OCI-LY1 (cell line): ENCODE results near the gene SLC28A3.

Experiments used
- H2AFZ ChIP-seq: fragments of 200-600 bp; sonication (generic), shearing (Covaris generic); 2 replicates; pipeline ENCODE4 v1.6.0; 2014; ENCODE audit warnings: antibody characterized with exemption, mild to moderate bottlenecking, low read length
- H3F3A ChIP-seq: fragments of 200-600 bp; sonication (generic), shearing (Covaris generic); 2 replicates; pipeline ENCODE4 v1.6.0; 2014; ENCODE audit warnings: mild to moderate bottlenecking, antibody characterized with exemption, low read length, moderate library complexity; ENCODE audit not compliant: insufficient read depth
- H3K27ac ChIP-seq: fragments of 200-600 bp; sonication (generic); 2 replicates; pipeline ENCODE4 v1.5.1; 2014; ENCODE audit warnings: low read length, mixed run types, mild to moderate bottlenecking, low read depth; ENCODE audit not compliant: poor library complexity, severe bottlenecking
- H3K27me3 ChIP-seq: fragments of 200-600 bp; sonication (generic); 2 replicates; pipeline ENCODE4 v1.6.0; 2014; ENCODE audit warnings: antibody characterized with exemption, mild to moderate bottlenecking, low read length, moderate library complexity; ENCODE audit not compliant: insufficient read depth
- H3K36me3 ChIP-seq: fragments of 200-600 bp; sonication (generic); 2 replicates; pipeline ENCODE4 v1.6.1; 2014; ENCODE audit warnings: mild to moderate bottlenecking, antibody characterized with exemption, low read length, moderate library complexity, mixed read lengths; ENCODE audit not compliant: insufficient read depth
- H3K4me1 ChIP-seq: fragments of 200-600 bp; sonication (generic); 2 replicates; pipeline ENCODE4 v1.5.1; 2014; ENCODE audit warnings: mild to moderate bottlenecking, low read length, moderate library complexity; ENCODE audit not compliant: insufficient read depth, severe bottlenecking
- H3K4me2 ChIP-seq: fragments of 200-600 bp; sonication (generic), shearing (Covaris generic); 2 replicates; pipeline ENCODE4 v1.6.1; 2014; ENCODE audit warnings: low read length
- H3K4me3 ChIP-seq: fragments of 200-600 bp; sonication (generic); 2 replicates; pipeline ENCODE4 v1.5.1; 2014; ENCODE audit warnings: low read length, low read depth, mild to moderate bottlenecking, mixed read lengths; ENCODE audit not compliant: poor library complexity, severe bottlenecking
- H3K79me2 ChIP-seq: fragments of 200-600 bp; shearing (Covaris generic); 2 replicates; pipeline ENCODE4 v1.6.1; 2016; ENCODE audit warnings: mixed run types, low read length, mixed read lengths; ENCODE audit not compliant: insufficient read depth
- H3K9ac ChIP-seq: fragments of 200-600 bp; sonication (generic), shearing (Covaris generic); 2 replicates; pipeline ENCODE4 v1.6.1; 2014; ENCODE audit warnings: mild to moderate bottlenecking, low read length, mixed read lengths
- H3K9me2 ChIP-seq: fragments of 200-600 bp; sonication (generic), shearing (Covaris generic); 2 replicates; pipeline ENCODE4 v1.6.1; 2014; ENCODE audit warnings: low read depth, mild to moderate bottlenecking, low read length, mixed read lengths
- H3K9me3 ChIP-seq: fragments of 200-600 bp; shearing (Covaris generic); 2 replicates; pipeline ENCODE4 v1.6.1; 2014; ENCODE audit warnings: low read length, mixed read lengths
- H4K20me1 ChIP-seq: fragments of 200-600 bp; sonication (generic), shearing (Covaris generic); 2 replicates; pipeline ENCODE4 v1.6.0; 2016; ENCODE audit warnings: mild to moderate bottlenecking, low read length; ENCODE audit not compliant: insufficient read depth
- CTCF ChIP-seq: fragments of 200-600 bp; sonication (generic), shearing (Covaris generic); IDR thresholded peaks from 2 replicates; pipeline ENCODE4 v1.5.1; 2017; ENCODE audit warnings: mild to moderate bottlenecking, antibody characterized with exemption, low read length, moderate library complexity, mixed read lengths
- EZH2 ChIP-seq: fragments of 200-600 bp; sonication (generic), shearing (Covaris generic); IDR thresholded peaks from 2 replicates; pipeline ENCODE4 v1.8.0; 2017; ENCODE audit warnings: borderline replicate concordance, mixed run types, mild to moderate bottlenecking, antibody characterized with exemption, low read length, moderate library complexity, mixed read lengths

The SLC28A3 gene

GRCh38 chr9:84343111-84343521 is 2.6 kb upstream of the SLC28A3 start:
- Histone ChIP-seq H3K4me1 (no peaks in the 10 kb centered on the region), H3K9me3 (no peaks in the 10 kb centered on the region), H3K4me2 (no peak overlapping the region), H3K27ac (no peak overlapping the region), H3K79me2 (no peaks in the 10 kb centered on the region), H3K4me3 (no peak overlapping the region), H3K9me2 (no peaks in the 10 kb centered on the region), H2AFZ (no peak overlapping the region), H3K9ac (no peak overlapping the region), H3K27me3 (no peaks in the 10 kb centered on the region), H3F3A (no peaks in the 10 kb centered on the region), H3K36me3 (no peaks in the 10 kb centered on the region), H4K20me1 (no peaks in the 10 kb centered on the region)
- TF ChIP-seq EZH2 (no peak), CTCF (no peak)

DNA sequence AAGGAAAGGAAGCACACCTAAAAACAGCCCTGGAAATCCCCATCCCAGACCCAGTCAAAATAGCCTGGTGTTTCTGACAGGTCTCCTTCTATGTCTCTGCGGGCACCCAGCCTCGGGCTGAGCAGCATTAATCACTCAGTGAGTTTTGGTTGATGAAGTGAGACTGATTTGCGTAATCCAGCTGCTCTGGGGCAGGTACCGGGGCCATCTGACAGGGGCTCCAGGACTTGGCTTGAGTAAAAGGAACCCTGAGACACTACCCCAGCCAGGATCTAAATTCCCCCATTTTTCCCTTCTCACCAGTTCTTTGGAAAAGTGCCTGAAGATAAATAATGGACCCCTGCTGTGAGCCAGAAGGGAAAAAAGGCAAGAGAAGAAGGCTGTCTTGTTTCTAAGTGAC is 596 bp downstream of the SLC28A3 start:
- H3K4me1 ChIP-seq: no peaks in the 10 kb centered on the region
- H3K4me2 ChIP-seq: no peak overlapping the region
- H2AFZ ChIP-seq: no peak overlapping the region
- H4K20me1 ChIP-seq: no peaks in the 10 kb centered on the region
- no peaks in the 10 kb centered on the region for H3K9me3 ChIP-seq
- H3K4me3 ChIP-seq: no peak overlapping the region
- H3K27me3 ChIP-seq: 0 out of 2 replicates have a peak, but pooled peaks cover under 1% of the 10 kb centered on the region
- H3K9ac ChIP-seq: no peak overlapping the region
- H3F3A ChIP-seq: no peaks in the 10 kb centered on the region
- no peaks in the 10 kb centered on the region for H3K79me2 ChIP-seq
- H3K27ac ChIP-seq: no peak overlapping the region
- H3K9me2 ChIP-seq: no peaks in the 10 kb centered on the region
- H3K36me3 ChIP-seq: no peaks in the 10 kb centered on the region
- TF ChIP-seq EZH2 (no peak), CTCF (no peak)

DNA sequence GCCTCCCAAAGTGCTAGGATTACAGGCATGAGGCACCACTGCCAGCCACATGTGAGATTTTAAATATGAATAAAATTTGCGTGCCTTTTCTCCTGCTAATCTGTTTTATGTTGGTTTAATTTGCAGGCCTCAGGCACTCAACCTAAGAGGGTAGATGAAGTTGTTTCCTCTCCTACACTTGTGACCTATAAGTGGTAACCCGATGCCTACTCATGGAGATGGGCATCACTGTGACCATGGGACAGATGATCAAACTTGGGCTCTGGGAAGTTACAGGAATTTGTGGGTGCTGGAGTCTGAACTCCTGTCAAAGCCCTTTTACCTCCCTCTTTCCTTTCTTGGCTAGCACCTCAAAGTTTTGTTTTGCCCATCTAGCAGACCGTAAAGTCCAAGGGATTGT is 1.1 kb downstream of the SLC28A3 start:
- no peaks in the 10 kb centered on the region for H3K79me2 ChIP-seq
- no peaks in the 10 kb centered on the region for H3K9me3 ChIP-seq
- H3K9ac ChIP-seq: no peak overlapping the region
- H3K4me3 ChIP-seq: no peak overlapping the region
- H3F3A ChIP-seq: no peaks in the 10 kb centered on the region
- no peak overlapping the region for H2AFZ ChIP-seq
- no peak overlapping the region for H3K4me2 ChIP-seq
- H3K4me1 ChIP-seq: no peaks in the 10 kb centered on the region
- H3K27me3 ChIP-seq: 0 out of 2 replicates have a peak, but pooled peaks cover 3% of the 10 kb centered on the region
- H4K20me1 ChIP-seq: no peaks in the 10 kb centered on the region
- no peak overlapping the region for H3K27ac ChIP-seq
- TF ChIP-seq CTCF (no peak), EZH2 (no peak)
- H3K9me2 ChIP-seq: no peaks in the 10 kb centered on the region
- no peaks in the 10 kb centered on the region for H3K36me3 ChIP-seq
